Type B pancreatic cell (in vitro differentiated cells): ENCODE data around the gene TADA1. TPM values are rescaled to one million over a fixed set of nuclear protein-coding genes. Genes with fewer than 3 reads are reported as not detected.
A peak's percentile ranks its signal among the peaks of the same experiment; 100 is the strongest.

Experiments
- DNase-seq: peaks from one replicate; pipeline ENCODE4 v3.0.0; 2021; ENCODE audit warnings: mixed read lengths; ENCODE audit not compliant: unreplicated experiment; ENCODE audit errors: extremely low spot score
- H3K27ac Mint-ChIP-seq: 2 replicates; pipeline ENCODE4 v1.8.0; 2021; ENCODE audit warnings: mild to moderate bottlenecking, mixed read lengths
- H3K27me3 Mint-ChIP-seq: 2 replicates; pipeline ENCODE4 v1.8.0; 2021; ENCODE audit warnings: mixed read lengths
- H3K36me3 Mint-ChIP-seq: 2 replicates; pipeline ENCODE4 v1.8.0; 2021; ENCODE audit warnings: mixed read lengths
- H3K4me1 Mint-ChIP-seq: one replicate; pipeline ENCODE4 v1.8.0; 2021; ENCODE audit warnings: mixed read lengths; ENCODE audit not compliant: unreplicated experiment
- H3K4me3 Mint-ChIP-seq: 2 replicates; pipeline ENCODE4 v1.8.0; 2021; ENCODE audit warnings: mild to moderate bottlenecking, mixed read lengths
- H3K9me3 Mint-ChIP-seq: 2 replicates; pipeline ENCODE4 v1.8.0; 2021; ENCODE audit warnings: mixed read lengths
- CTCF ChIP-seq: fragments of 200-600 bp; sonication (generic); conservative IDR thresholded peaks from 2 replicates; pipeline ENCODE4 v1.5.0; 2021; ENCODE audit warnings: antibody characterized with exemption, mild to moderate bottlenecking
- total RNA-seq: library from RNA; stranded (reverse); gene quantifications from 2 replicates; pipeline ENCODE4 v1.2.1, GENCODE V29; 2021; ENCODE audit warnings: low replicate concordance

Gene TADA1
- total RNA-seq, 1 donor from 2014 or later: 18.4 TPM

- Mint-ChIP-seq H3K9me3 (no peaks in the 10 kb centered on the region), H3K27ac (no peak overlapping the region)
- TF ChIP-seq CTCF: no peak
Measured at GRCh38 chr1:166895766-166896165, 19.7 kb upstream of the TADA1 start.

GRCh38 chr1:166889776-166890175 lies 13.7 kb upstream of the TADA1 start:
- Mint-ChIP-seq H3K4me1 (no peaks in the 10 kb centered on the region), H3K27ac (no peak overlapping the region), H3K9me3 (no peaks in the 10 kb centered on the region), H3K4me3 (no peak overlapping the region), H3K27me3 (peaks cover 66% of the 10 kb centered on the region), H3K36me3 (no peaks in the 10 kb centered on the region)
- no peak for DNase-seq
- TF ChIP-seq CTCF: no peak

More at GRCh38 chr1:166895766-166896165, 19.7 kb upstream of the TADA1 start:
- no peak overlapping the region for H3K4me3 Mint-ChIP-seq
- H3K27me3 Mint-ChIP-seq: peaks cover 41% of the 10 kb centered on the region
- DNase-seq: no peak
- no peaks in the 10 kb centered on the region for H3K36me3 Mint-ChIP-seq
- H3K4me1 Mint-ChIP-seq: no peaks in the 10 kb centered on the region

GRCh38 chr1:166888373-166889111 lies 12.5 kb upstream of the TADA1 start:
- Mint-ChIP-seq H3K27me3 (peaks cover 68% of the 10 kb centered on the region), H3K27ac (no peak overlapping the region), H3K36me3 (no peaks in the 10 kb centered on the region), H3K4me1 (no peaks in the 10 kb centered on the region), H3K4me3 (no peak overlapping the region), H3K9me3 (no peaks in the 10 kb centered on the region)
- DNase-seq: no peak
- no peak for TF ChIP-seq CTCF

GRCh38 chr1:166884971-166885370 lies 8.9 kb upstream of the TADA1 start:
- Mint-ChIP-seq H3K27me3 (peaks cover 69% of the 10 kb centered on the region), H3K36me3 (no peaks in the 10 kb centered on the region), H3K4me1 (no peaks in the 10 kb centered on the region), H3K27ac (no peak overlapping the region), H3K9me3 (no peaks in the 10 kb centered on the region), H3K4me3 (no peak overlapping the region)
- no peak for TF ChIP-seq CTCF
- DNase-seq: no peak

- no peaks in the 10 kb centered on the region for H3K4me1 Mint-ChIP-seq
- no peaks in the 10 kb centered on the region for H3K36me3 Mint-ChIP-seq
- H3K27me3 Mint-ChIP-seq: peaks cover 60% of the 10 kb centered on the region
- no peaks in the 10 kb centered on the region for H3K9me3 Mint-ChIP-seq
- no peak overlapping the region for H3K27ac Mint-ChIP-seq
- no peak overlapping the region for H3K4me3 Mint-ChIP-seq
- peak; percentile 74 for DNase-seq
- TF ChIP-seq CTCF: peak; percentile 83
Measured at GRCh38 chr1:166884040-166884642, 8.1 kb upstream of the TADA1 start.
